ENCODE measurements around the gene CUL7.
A peak's percentile ranks its signal among the peaks of the same experiment; 100 is the strongest.
"Not testable (repeated sequence)": the region's sequence is repeated elsewhere in the genome, so short reads cannot be mapped to it uniquely, and the experiment has no call there.

Gene CUL7

GRCh38 chr6:43045371-43045930, 8.2 kb downstream of the CUL7 start:
- DNase-seq (ENCODE audit: low read depth) = no peak

- DNase-seq (ENCODE audit: low read depth) = no peak
Observed at GRCh38 chr6:43043310-43043709, 10.3 kb downstream of the CUL7 start.

DNA sequence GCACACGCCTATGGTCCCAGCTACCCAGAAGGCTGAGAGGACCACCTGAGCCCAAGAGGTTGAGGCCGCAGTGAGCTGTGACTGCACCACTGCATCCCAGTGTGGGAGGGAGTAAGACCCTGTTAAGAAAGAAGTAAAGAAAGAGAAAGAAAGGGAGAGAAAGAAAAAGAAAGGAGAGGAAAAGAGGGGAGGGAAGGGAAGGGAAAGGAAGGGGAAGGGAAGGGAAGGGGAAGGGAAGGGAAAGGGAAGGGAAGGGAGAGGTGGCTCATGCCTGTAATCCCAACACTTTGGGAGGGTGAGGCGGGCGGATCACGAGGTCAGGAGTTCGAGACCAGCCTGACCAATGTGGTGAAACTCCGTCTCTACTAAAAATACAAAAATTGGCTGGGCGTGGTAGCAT, 12.2 kb downstream of the CUL7 start:
- not testable (repeated sequence) for DNase-seq (ENCODE audit: low read depth)

GRCh38 chr6:43040542-43041257, 13.0 kb downstream of the CUL7 start:
- DNase-seq (ENCODE audit: low read depth) = no peak

- DNase-seq (ENCODE audit: low read depth) = no peak
Observed at GRCh38 chr6:43038727-43039126, 14.9 kb downstream of the CUL7 start.

DNA sequence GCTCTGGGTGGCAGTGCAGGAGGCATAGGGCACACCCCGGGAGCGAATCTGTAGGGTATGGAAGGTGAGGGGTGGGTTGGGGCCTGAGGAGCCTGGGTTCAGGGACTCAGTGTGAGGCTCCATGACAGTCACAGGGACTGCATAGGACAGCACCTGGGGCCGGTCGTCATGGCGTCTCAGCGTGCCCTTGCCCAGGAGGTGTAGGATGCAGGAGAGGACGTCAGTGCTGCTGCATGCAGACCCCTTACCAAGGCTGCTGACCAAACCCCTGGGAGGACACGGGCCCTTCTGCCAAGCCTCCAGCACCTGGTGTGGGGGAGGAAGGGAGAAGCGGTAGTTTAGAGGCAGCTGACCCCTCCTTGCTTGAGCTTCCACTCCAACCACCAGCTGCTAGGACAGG, 15.9 kb downstream of the CUL7 start:
- no peak for DNase-seq (ENCODE audit: low read depth)

DNA sequence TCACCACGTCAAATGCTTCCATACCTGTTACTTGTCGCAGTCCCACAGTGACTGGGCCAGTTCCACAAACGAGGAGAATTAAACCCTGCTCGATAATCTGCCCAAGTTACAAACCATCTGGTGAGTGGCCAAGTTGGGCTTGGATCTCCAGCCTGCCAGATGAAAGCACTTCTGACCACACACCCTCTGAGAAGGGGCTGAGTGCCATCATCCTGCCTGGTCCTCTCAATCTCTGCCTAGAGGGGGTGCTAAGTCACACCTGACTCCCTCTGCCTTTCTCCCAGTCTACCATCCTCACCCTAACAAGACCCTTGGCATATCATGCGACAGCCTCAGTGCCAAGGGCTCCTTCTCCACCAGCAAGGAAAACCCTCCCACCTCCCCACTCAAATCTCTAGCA, 16.5 kb downstream of the CUL7 start:
- no peak for DNase-seq (ENCODE audit: low read depth)

DNA sequence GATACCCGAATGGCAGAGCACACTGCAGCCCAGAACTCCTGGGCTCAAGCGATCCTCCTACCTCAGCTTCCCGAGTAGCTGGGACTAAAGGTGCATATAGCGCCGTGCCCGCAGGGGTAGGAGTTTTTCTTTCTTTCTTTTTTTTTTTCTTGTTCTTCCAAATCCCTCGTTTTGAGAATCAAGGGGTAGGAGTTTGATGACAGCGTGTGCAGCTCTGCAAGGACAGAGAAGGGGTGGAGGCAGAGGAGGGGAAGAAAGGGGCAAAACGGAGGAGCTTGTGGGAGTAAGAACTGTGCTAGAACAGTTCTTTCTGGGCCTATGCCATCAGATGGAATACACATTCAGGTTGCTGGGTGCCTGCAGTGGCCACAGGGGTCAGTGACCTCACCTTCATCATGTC, 16.9 kb downstream of the CUL7 start:
- no peak for DNase-seq (ENCODE audit: low read depth)

- DNase-seq (ENCODE audit: low read depth) = no peak
Observed at GRCh38 chr6:43035495-43036194, 18.0 kb downstream of the CUL7 start.

DNA sequence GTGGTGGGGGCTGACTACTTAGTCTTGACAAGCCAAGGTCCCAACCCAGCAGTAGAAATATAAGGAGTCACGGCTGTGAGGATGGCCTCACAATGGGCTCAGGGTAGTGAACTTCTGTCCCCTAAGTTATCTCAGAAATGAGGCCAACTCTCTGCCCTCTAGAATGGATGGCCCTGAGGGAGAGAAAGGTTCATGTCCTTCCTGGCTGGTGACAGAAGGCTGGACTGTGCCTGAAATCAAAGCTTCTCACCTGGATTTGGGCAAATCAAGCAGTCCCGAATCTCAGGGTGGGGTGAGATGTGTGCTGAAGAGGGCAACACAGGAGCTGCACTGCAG, 19.5 kb downstream of the CUL7 start:
- no peak for DNase-seq (ENCODE audit: low read depth)

GRCh38 chr6:43033496-43034189, 20.0 kb downstream of the CUL7 start:
- no peak for DNase-seq (ENCODE audit: low read depth)

GRCh38 chr6:43032326-43032725, 21.3 kb downstream of the CUL7 start:
- no peak for DNase-seq (ENCODE audit: low read depth)

DNA sequence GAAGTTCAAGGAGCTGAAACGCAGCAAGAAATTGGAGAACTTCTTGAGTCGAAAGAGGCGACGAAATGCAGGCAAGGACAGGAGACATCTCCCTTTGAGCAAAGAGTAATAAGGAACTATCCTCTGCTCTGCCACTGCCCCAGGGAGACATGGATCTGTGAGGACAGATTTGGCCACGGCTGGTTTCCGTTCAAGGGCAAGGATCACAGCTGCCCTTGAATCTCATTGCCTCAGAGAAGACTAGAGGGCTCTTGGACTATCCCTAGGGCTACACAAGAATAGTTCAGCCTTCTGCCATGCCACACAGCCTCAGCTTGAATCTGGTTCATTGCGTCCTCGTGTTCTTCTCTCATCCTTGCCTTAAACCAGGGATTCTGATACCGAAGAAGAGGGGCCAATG, 24.5 kb downstream of the CUL7 start:
- no peak for DNase-seq (ENCODE audit: low read depth)

GRCh38 chr6:43026365-43026764, 27.3 kb downstream of the CUL7 start:
- no peak for DNase-seq (ENCODE audit: low read depth)

DNA sequence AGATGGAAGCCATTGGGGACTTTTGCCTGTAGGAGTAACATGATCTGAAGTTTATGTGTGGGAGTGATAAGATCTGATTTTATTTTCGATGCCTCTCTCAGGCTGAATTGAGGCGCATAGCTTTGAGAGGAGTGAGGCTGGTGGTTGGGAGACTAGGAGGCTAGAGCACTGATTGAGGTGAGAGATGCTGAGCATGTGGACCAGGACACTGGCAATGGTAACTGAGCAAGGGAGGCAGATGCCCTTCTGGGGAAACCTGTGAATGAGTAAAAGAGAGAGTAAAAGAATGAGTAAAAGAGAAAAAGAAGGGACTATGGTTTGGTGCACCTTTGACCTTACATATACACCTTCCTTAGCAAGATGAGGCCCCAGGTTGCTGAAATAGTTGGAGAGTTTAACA, 29.2 kb downstream of the CUL7 start:
- DNase-seq (ENCODE audit: low read depth) = no peak

DNA sequence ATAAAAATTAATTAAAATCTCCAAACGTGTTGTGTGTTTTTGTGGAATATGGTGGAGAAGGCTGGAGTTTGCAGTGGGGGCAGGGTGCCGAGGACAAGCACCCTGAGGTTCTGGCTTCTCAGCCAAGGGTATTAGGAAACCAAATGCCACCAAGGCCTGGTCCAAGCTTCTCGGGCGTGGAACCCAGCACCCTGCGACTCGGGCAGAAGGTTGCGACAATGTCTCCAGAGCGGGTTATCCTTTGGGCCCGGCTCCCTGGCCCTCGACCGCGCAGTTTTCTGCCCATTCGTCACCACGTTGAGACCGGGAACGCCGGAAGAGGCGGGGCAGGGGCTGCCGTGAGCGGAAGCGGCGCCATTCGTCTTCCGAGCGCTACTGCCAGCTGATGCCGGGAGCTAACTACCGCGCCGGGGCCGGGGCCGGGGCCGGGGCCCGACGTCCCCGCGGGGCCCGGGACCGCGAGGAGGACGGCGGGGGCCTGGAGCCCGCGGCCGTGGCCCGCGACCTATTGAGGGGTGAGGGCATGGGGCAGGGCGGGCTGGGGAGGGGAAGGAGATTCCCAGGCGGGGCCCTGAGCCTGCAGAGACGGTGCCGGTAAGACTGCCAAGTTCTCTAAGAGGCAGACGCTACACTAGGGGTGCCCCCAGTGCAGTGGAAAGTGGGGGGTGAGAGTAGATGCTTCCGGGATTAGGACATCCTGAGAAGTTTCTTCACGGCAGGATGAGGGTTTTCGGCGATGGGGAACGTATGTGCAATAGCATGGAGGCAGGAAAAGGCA, 32.2 kb downstream of the CUL7 start, which contains the start of gene RRP36:
TSS of gene RRP36 (plus strand) at position 354 of the 778 bp plus-strand sequence. CDS start at position 386, 32 bp downstream.
- DNase-seq (ENCODE audit: low read depth) = peak; percentile 54

DNA sequence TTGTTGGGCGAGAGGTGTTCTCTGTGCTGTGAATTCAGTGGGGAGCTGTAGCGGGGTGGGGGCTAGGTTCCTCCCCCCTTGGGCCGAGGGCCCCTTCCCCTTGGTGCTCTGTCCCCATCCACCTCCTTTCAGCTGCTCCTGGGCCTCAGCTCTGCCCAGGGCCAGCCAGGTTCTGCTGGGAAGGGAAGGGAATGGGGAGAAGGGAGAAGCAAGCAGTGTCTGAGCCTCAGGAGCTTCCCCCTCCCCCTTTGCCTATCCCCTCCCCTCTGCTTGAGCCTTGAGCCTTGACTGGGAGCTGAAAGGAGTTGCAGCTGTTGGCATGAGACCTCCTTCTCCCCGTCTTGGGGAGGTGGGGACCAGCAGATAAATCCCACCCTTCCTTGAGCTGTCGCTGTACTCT, 32.8 kb downstream of the CUL7 start:
- DNase-seq (ENCODE audit: low read depth) = no peak

DNA sequence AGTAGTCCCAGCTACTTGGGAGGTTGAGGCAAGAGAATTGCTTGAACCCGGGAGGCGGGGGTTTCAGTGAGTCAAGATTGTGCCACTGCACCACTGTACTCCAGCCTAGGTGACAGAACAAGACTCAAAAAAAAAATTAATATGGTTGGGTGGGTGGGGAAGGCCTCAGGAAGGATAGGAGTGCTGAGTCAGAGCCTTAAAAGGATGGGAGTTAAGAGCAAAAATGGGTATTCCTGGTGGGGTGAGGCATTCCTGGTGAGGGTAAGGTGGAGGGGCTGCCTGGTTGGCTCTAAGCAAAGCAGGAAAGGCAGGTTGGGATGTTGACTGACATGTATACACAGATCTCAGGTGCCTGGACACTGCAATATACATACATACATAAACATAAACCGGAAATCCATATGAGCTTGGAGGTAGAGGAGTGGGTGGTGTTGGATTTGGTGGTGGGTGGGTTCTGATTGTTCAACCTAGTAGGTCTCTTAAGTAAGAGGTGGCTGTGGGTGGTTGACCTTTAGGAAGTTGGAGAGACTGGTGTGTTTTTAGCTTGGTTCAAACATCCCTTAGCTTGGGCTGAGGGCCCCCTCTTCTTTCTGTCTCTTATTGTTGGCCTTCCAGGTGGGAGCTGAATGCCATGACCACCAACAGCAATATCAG, 33.5 kb downstream of the CUL7 start:
- no peak for DNase-seq (ENCODE audit: low read depth)

DNA sequence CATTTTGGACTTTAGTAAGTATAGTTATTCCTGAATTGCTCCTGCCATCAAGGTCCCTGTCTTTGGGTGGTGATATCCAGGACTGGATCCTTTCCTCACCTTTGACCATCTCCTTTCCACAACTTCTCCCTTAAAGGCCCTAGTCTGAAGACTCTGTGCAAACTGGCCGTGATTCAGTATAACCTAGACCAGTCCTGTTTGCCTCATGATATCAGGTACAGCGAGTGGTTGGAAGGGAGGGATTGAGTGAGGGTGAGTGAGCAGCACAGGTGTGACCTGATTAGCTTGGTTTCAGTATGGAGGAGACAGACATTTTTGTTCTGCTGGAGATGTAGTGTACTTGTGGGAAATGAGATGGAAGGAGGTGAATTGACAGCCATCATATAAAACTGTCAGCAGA, 34.5 kb downstream of the CUL7 start:
- no peak for DNase-seq (ENCODE audit: low read depth)

DNA sequence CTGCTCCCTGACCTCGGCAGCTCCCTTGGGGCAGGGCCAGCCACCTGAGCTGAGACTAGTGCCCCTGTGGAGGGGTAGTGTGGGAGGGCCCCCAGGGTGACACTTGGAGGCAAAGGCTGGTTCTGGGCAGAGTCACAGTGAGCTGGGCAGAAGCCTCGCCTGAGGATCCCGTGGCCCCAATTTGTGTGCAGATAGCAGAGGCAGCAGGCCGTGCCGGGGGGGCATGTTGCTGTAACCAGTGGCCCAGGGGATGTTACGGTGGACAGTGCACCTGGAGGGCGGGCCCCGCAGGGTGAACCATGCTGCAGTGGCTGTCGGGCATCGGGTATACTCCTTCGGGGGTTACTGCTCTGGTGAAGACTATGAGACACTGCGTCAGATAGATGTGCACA, 36.7 kb downstream of the CUL7 start:
- DNase-seq (ENCODE audit: low read depth) = no peak

GRCh38 chr6:43016176-43016942, 37.3 kb downstream of the CUL7 start:
- no peak for DNase-seq (ENCODE audit: low read depth)
